Hepatocyte (in vitro differentiated cells): ENCODE data around the gene CMTM4. TPM values are rescaled to one million over a fixed set of nuclear protein-coding genes. Genes with fewer than 3 reads are reported as not detected.

Source experiments
- DNase-seq: peaks from one replicate; pipeline ENCODE4 v3.0.0-alpha.2; 2016; ENCODE audit warnings: low spot score
- H2AFZ ChIP-seq: fragments of 200-600 bp; sonication (generic); 2 replicates; pipeline ENCODE4 v1.6.0; 2016; ENCODE audit warnings: antibody characterized with exemption, mild to moderate bottlenecking
- H3K27ac ChIP-seq: fragments of 200-600 bp; sonication (generic); 2 replicates; pipeline ENCODE4 v1.5.1; 2016; ENCODE audit warnings: mild to moderate bottlenecking
- H3K27me3 ChIP-seq: fragments of 200-600 bp; sonication (generic); 2 replicates; pipeline ENCODE4 v1.6.1; 2016
- H3K36me3 ChIP-seq: fragments of 200-600 bp; sonication (generic); replicated peaks from 2 replicates; pipeline ENCODE4 v1.5.1; 2016; ENCODE audit warnings: low read depth; ENCODE audit not compliant: insufficient read depth
- H3K4me1 ChIP-seq: fragments of 200-600 bp; sonication (generic); 2 replicates; pipeline ENCODE4 v1.5.1; 2016; ENCODE audit warnings: mild to moderate bottlenecking, moderate library complexity; ENCODE audit not compliant: insufficient read depth
- H3K4me2 ChIP-seq: fragments of 200-600 bp; sonication (generic); 2 replicates; pipeline ENCODE4 v1.6.0; 2016
- H3K4me3 ChIP-seq: fragments of 200-600 bp; sonication (generic); 2 replicates; pipeline ENCODE4 v1.5.1; 2016; ENCODE audit warnings: mild to moderate bottlenecking
- H3K79me2 ChIP-seq: fragments of 200-600 bp; sonication (generic); 2 replicates; pipeline ENCODE4 v1.6.0; 2017; ENCODE audit warnings: mild to moderate bottlenecking
- H3K9me2 ChIP-seq: fragments of 200-600 bp; sonication (generic); replicated peaks from 2 replicates; pipeline ENCODE4 v1.6.0; 2017; ENCODE audit warnings: mild to moderate bottlenecking; ENCODE audit not compliant: insufficient read depth
- H3K9me3 ChIP-seq: fragments of 200-600 bp; sonication (generic); 2 replicates; pipeline ENCODE4 v1.5.1; 2016; ENCODE audit warnings: low read depth, mild to moderate bottlenecking
- H4K20me1 ChIP-seq: fragments of 200-600 bp; sonication (generic); 2 replicates; pipeline ENCODE4 v1.6.0; 2016; ENCODE audit warnings: mild to moderate bottlenecking; ENCODE audit not compliant: insufficient read depth, poor library complexity, severe bottlenecking
- EZH2 ChIP-seq: fragments of 200-600 bp; sonication (generic); IDR thresholded peaks from 2 replicates; pipeline ENCODE4 v1.6.1; 2016; ENCODE audit warnings: antibody characterized with exemption, mild to moderate bottlenecking, borderline replicate concordance
- EZH2phosphoT487 ChIP-seq: fragments of 200-600 bp; sonication (generic); IDR thresholded peaks from one replicate; pipeline ENCODE4 v1.6.1; 2018; ENCODE audit warnings: antibody characterized with exemption, mild to moderate bottlenecking, low read depth, moderate library complexity; ENCODE audit not compliant: unreplicated experiment, severe bottlenecking
- WGBS: methylation state at CpG from one replicate; pipeline ENCODE4 v1.1.6; 2016; ENCODE audit warnings: low lambda C conversion rate; ENCODE audit errors: missing lambda C conversion rate; 5-methylcytosine and 5-hydroxymethylcytosine counted together
- polyA plus RNA-seq: library from polyadenylated mRNA; unstranded; fragments of >200 nt; fragmentation: Nextera tagmentation; extraction: Ambion mirVana; gene quantifications from 2 replicates; pipeline ENCODE4 v1.2.1, GENCODE V29; 2016
- total RNA-seq: library from RNA; depleted of rRNA; stranded (reverse); fragments of >200 nt; gene quantifications from 2 replicates; pipeline ENCODE4 v1.2.3, GENCODE V29; 2014
- TF ChIP-seq, protein P1 (sequence below): fragments of 200-600 bp; sonication (generic); IDR thresholded peaks from 2 replicates; pipeline ENCODE4 v1.5.1; 2016; ENCODE audit warnings: antibody characterized with exemption, mild to moderate bottlenecking; ENCODE audit not compliant: poor library complexity

CMTM4 gene
- total and polyA plus RNA-seq, 2 experiments from 2014 or later: 19.2 to 77.9 TPM

DNA sequence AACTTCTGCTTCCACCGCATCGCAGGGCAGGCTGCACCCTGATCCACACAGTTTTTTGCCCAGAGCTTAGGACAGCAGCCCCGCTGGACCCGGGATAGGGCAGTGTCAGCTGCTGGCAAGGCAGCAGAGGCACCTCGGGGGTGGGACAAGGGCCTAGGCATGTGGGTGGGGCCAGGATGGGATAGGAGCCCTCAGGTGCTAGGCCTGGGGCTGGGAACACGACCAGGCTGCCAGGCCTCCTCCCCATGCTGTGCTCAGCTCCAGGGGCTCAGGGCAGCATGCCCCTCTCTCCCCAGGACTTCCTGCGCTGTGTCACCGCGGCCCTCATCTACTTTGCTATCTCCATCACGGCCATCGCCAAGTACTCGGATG is 87.4 kb downstream of the CMTM4 start:
- Histone ChIP-seq H2AFZ (no peak overlapping the region), H3K9me2 (no peaks in the 10 kb centered on the region), H3K27ac (no peak overlapping the region), H3K9me3 (no peaks in the 10 kb centered on the region), H3K36me3 (no peaks in the 10 kb centered on the region), H3K4me3 (no peak overlapping the region), H3K4me2 (no peak overlapping the region), H3K27me3 (no peaks in the 10 kb centered on the region), H3K4me1 (peaks cover 7% of the 10 kb centered on the region), H3K79me2 (peaks cover 32% of the 10 kb centered on the region), H4K20me1 (peaks cover 26% of the 10 kb centered on the region)
- WGBS: 96% methylated on average over 11 of the region's 12 CpGs
- TF ChIP-seq EZH2phosphoT487 (no peak), EZH2 (no peak)
- TF ChIP-seq, protein P1, sequence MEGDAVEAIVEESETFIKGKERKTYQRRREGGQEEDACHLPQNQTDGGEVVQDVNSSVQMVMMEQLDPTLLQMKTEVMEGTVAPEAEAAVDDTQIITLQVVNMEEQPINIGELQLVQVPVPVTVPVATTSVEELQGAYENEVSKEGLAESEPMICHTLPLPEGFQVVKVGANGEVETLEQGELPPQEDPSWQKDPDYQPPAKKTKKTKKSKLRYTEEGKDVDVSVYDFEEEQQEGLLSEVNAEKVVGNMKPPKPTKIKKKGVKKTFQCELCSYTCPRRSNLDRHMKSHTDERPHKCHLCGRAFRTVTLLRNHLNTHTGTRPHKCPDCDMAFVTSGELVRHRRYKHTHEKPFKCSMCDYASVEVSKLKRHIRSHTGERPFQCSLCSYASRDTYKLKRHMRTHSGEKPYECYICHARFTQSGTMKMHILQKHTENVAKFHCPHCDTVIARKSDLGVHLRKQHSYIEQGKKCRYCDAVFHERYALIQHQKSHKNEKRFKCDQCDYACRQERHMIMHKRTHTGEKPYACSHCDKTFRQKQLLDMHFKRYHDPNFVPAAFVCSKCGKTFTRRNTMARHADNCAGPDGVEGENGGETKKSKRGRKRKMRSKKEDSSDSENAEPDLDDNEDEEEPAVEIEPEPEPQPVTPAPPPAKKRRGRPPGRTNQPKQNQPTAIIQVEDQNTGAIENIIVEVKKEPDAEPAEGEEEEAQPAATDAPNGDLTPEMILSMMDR: no peak
- no peak for DNase-seq

DNA sequence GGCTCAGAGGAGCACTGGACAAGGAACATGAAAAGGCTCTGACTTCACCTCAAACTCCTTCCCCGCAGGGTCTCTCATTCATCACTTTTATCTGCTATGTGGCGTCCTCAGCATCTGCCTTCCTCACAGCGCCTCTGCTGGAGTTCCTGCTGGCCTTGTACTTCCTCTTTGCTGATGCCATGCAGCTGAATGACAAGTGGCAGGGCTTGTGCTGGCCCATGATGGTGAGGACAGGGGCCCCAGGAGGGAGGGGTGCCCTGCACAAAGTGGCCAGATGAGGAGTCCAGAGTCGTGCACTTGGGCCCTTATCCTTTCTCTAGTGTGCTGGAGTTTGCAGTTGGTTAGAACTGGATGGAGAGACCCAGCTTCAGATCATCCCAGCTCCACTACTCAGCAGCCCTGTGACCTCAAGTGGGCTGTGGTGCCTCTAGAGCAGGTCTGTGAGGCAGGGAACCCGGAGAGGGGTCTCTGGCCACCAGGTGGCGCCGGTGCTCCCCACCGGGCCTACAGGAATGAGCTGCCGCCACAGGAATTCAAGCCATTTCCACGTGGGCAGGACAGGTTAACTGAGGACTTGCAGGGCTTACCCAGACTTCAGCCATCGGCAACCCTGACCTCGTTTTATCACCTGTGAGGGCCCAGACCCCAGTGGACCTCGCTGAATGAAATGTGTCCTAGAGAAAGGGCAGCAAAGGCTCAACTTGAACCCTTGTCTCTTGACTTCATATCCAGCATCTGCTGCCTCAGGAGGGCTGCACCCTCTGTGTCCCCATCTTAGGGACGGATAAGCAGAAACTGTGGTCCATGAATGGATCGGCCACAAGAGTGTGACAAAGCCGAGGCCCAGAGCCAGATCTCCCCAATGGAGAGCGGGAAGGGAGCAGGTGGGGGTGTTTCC is 88.1 kb downstream of the CMTM4 start:
- H2AFZ ChIP-seq: no peak overlapping the region
- no peaks in the 10 kb centered on the region for H3K27me3 ChIP-seq
- no peaks in the 10 kb centered on the region for H3K9me3 ChIP-seq
- WGBS: 38% methylated on average over 17 of the region's 17 CpGs
- peaks cover 26% of the 10 kb centered on the region for H4K20me1 ChIP-seq
- H3K9me2 ChIP-seq: no peaks in the 10 kb centered on the region
- no peak overlapping the region for H3K4me3 ChIP-seq
- peaks cover 32% of the 10 kb centered on the region for H3K79me2 ChIP-seq
- no peaks in the 10 kb centered on the region for H3K36me3 ChIP-seq
- H3K4me1 ChIP-seq: peaks cover 10% of the 10 kb centered on the region
- TF ChIP-seq, protein P1: peak; percentile 94
- no peak for TF ChIP-seq EZH2
- no peak overlapping the region for H3K4me2 ChIP-seq
- DNase-seq: peak; percentile 95
- H3K27ac ChIP-seq: no peak overlapping the region

DNA sequence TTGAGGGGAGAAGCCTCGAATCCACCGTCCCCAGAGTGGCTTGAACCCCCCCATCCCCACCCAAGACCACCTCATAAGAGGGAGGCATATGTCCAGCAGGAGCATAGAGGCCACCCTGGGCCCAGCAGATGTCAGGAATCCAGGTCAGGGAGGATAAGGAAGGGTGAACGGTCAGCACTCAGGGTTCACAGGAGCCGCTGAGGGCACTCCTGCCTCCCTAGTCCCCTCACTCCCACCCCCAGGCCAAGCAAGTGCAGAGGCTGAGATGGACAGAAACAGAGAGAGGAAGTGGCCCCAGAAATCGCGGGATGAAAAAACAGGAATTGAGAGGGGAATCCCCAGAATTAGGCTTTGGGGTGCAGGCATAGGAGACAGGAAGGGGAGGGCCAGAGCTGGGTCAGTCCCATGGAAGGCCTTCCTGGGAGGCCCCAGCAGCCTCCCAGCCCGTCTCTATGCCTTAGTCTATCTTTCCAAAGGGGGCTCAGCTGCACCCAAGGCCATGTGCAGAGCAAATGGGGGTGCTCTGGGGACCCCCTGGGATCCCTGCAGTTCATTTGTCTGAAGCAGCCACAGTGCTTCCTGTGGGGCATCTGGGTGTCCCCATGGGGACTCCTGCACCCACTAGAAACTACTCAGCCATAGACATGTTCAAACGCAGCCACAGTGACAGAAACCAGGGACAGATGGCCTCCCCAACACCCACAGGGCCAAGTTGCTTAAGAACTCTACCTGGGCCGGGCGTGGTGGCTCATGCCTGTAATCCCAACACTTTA is 90.4 kb downstream of the CMTM4 start:
- 73% methylated on average over 10 of the region's 10 CpGs for WGBS
- Histone ChIP-seq H3K79me2 (peaks cover 32% of the 10 kb centered on the region), H3K4me1 (peaks cover 12% of the 10 kb centered on the region), H3K36me3 (no peaks in the 10 kb centered on the region), H2AFZ (no peak overlapping the region), H3K4me3 (no peak overlapping the region), H4K20me1 (peaks cover 26% of the 10 kb centered on the region), H3K27ac (peak overlapping the region; percentile 92), H3K9me2 (no peaks in the 10 kb centered on the region), H3K9me3 (no peaks in the 10 kb centered on the region), H3K27me3 (no peaks in the 10 kb centered on the region), H3K4me2 (peak overlapping the region; percentile 84)
- no peak for DNase-seq
- no peak for TF ChIP-seq EZH2phosphoT487
- no peak for TF ChIP-seq EZH2
- TF ChIP-seq, protein P1: no peak
